ENCODE results near the gene ATP2B3.
"Not testable (repeated sequence)": the region's sequence is repeated elsewhere in the genome, so short reads cannot be mapped to it uniquely, and the experiment has no call there.

ATP2B3 gene

GRCh38 chrX:153596981-153597750, 79.7 kb downstream of the ATP2B3 start:
- DNase-seq: no peak

DNA sequence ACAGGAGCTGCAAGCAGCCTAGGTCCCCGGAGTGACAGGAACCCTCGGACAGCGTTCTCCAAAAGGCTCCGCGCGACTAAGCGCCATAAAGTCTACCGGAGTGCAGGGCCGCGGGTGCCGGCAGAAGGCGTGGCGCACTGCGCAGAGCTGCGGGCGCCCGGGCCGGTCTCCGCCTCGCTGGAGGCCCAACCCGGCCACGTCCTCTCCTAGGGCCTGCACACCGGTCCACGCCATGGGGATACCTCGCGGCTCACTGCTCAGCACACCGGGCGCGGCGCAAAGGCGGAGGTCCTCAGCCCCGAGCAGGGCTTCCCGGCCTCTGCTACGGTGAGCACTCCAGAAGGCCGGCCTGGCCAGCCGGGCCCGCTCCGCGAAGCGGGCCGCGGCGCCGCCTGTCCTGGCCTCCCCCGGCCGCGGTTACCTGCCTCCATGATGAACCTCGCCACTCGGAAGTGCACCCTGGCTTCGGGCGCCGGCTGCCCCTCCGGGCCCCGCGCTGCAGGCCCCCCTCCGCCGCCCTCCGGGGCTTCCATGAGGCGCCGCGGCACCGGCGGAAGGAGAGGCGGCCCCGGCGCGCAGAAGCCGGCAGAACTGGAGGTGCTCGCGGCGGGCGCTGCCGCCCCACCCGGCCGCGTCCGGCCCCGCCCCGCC, 81.2 kb downstream of the ATP2B3 start, which contains the start of gene CCNQ:
Gene CCNQ (minus strand): TSS at position 599 of the 651 bp plus-strand sequence. CDS start 66 bp downstream, at position 533.
- DNase-seq: no peak

GRCh38 chrX:153599192-153600031, 82.0 kb downstream of the ATP2B3 start:
- peak; percentile 90 for DNase-seq

DNA sequence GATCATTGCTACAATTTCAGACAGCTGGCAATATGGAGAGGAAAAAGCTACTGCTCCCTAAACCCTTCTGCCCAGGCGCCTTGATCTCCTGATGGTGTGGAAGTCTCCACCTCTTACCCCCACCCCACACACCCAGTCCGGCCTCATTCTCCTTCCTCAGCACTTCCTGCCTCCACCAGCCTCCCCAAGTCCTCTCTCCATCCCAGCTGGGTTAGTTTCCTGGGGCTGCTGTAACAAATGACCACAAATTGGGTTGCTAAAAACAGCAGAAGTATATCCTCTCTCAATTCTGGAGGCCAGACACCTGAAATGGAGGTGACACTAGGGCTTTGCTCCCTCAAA, 82.6 kb downstream of the ATP2B3 start:
- no peak for DNase-seq

GRCh38 chrX:153600921-153601320, 83.5 kb downstream of the ATP2B3 start:
- no peak for DNase-seq

GRCh38 chrX:153601511-153602110, 84.2 kb downstream of the ATP2B3 start:
- no peak for DNase-seq

- DNase-seq: no peak
Observed at GRCh38 chrX:153602601-153603000, 85.2 kb downstream of the ATP2B3 start.

DNA sequence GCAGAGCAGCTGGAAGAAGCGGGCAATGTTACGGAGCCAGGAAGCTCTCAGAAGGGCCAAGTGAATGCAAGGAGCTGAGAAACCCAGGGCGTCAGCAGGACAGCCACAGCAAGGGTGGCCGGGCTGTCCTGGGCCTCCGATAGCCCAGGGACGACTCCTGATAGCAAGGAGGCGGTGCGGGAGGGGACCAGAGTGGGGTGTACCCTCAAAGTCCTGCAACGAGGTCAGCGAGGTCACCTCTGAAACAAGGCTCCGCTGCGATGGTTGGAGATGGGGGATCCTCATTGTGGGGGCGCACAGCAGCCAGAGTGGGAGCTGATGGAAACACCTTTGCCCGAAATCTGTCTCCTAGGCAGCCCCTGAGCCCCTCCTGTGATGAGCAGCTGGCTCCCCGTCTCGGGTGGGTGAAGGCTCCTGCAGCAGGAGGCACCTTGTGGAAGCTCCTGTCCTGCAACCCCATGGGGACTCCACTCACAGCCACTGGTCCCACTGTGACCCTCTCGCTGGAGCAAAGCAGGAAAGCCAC, 85.8 kb downstream of the ATP2B3 start:
- no peak for DNase-seq

DNA sequence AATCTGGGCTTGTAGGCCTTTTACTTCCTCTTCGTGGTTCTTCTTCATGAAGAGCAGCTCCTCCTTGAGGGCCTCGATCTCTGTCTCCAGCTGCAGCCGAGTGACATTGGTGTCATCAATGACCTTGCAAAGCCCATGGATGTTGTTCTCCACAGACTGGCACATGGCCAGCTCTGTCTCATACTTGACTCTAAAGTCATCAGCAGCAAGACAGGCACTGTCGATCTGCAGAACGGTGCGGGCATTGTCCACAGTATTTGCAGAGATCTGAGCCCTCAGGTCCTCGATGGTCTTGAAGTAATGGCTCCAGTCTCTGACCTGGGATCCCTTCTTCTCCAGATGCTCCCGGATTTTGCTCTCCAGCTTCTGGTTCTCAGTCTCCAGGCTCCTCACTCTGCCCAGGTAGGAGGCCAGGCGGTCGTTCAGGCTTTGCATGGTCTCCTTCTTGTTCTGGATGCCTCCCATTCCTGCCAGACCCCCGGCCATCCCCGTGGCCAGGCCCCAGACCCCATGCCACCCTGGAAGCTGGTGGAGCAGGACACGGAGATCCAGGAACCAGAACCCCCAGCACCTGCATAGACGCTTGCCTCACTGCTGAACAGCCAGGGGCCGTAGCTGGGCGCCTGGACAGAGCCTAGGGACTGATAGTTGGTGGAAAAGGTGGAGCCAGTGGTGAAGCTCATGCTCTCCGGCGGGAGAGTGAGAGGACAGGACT, 87.4 kb downstream of the ATP2B3 start:
- not testable (repeated sequence) for DNase-seq

- no peak for DNase-seq
Observed at GRCh38 chrX:153606503-153606902, 89.1 kb downstream of the ATP2B3 start.

DNA sequence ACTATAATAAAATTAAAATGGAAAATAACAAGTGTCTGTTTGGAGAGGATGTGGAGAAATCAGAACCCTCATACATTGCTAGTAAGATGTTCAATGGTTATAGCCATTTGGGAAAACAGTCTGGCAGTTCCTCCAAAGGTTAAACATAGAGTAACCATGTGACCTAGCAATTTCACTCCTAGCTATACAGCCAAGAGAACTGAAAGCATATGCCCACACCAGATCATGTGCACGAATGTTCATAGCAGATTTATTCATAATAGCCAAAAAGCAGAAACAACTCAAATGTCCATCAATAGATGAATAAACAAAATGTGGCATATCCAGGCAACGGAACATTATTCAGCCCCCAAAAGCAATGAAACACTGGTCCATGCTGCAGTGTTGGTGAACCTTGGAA, 90.9 kb downstream of the ATP2B3 start:
- DNase-seq: no peak

GRCh38 chrX:153608806-153609205, 91.4 kb downstream of the ATP2B3 start:
- DNase-seq: no peak

DNA sequence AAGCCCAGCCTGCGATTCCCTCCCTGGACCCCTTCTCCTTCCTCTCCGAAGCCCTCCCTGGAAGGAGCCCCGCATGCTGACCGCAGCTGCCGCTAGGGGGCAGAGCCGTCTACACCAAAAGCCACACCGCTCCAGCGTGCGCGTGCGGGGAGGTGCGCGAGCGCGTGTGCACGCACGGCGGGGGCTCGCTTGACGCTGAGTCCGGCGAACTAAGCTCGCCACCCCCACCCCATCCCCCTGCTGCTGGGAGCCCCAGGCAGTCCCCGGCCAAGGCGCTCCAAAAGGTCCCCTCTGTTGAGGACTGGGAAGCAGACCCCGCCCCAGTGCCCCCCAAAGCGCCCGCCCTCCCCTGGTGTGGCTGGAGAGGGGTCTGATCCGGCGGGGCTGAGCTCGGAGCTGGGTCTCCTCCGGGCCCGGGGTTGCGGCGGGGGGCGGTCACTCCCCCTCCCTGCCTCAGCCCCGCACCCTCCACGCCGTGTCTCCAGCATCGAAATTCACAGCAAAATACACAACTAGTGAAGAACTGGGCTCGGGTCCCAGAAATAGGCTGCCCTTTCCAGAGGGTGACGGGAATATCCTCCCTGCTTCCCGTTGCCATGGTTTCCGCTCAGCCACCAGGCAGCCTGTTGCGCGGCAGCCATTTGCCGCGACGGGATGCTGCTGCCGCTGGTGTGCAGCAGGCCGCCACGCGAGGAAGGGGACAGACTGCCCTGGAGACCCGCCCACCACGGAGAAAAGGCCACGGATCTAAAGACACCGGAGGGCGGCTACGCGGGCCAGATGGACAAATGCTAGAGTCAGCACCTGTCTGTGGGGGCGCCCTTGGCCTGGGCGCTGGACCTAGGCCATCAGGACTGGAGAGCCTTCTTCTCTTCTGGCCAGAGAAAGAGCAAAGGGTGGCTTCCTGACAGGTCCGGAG, 92.7 kb downstream of the ATP2B3 start:
- peak; percentile 69 for DNase-seq

GRCh38 chrX:153610836-153611213, 93.4 kb downstream of the ATP2B3 start:
- no peak for DNase-seq

DNA sequence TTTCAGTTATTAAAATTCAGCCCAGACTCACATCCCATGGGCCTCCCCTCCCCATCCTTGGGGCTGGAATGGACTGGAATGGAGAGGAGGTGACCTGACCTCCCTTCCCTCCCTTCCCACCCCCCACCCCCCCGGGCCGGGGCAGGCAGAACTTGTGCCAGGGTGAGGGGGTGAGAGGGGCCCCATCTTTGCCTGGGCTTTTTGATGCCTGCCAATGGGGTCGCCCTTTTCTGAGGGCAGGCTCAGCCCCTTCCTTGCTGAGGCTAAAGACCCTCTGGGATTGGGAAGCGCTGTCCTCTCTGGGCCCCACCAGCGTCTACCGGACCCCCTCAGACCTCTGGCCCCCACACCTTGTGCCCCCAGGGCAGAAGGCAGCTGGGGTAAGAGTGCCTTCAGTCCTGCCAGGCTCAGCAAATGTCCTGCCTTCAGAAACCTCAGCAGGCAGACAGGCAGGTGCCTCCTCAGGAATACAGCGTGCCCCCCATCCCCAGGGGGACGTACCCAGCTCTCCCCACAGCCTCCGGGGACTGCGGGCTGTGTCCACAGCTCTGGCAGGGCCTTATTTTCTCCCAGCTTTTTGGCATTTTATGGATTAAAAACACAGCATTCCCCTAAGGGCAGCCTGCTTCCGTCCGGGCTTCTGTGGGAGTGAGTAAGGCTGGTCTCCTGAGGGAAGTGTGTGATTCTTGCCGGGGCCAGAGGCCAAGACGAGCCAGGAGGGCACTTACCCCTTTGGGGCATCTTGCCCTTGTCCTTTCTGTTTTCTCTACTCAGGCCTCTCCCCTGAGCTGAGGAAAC, 94.1 kb downstream of the ATP2B3 start:
- no peak for DNase-seq

GRCh38 chrX:153612413-153612812, 95.0 kb downstream of the ATP2B3 start:
- no peak for DNase-seq

DNA sequence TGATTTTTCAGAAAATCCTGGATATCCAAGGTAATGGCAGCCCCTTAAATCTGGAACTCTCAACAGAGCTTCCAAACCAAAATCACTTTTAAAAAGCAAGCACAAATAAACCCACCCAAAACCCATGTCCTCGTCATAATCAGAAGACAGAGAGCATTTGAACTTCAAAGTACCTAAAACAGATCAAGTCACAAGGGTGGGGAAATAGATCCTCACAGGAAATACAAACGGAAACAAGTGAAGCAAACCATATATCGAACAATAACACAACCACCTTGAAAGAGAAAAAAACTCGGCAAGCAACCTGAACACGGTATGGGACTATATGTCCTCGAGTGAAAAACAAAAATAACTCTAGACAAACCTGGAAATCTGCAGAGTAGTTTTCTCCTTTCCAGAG, 97.4 kb downstream of the ATP2B3 start:
- no peak for DNase-seq

- DNase-seq: no peak
Observed at GRCh38 chrX:153620576-153620975, 103.1 kb downstream of the ATP2B3 start.

GRCh38 chrX:153621949-153622598, 104.6 kb downstream of the ATP2B3 start:
- no peak for DNase-seq

Data from activated CD4-positive, alpha-beta T cell treated with anti-CD3 and anti-CD28 coated beads, Interleukin-2, amount 50 U/mL, for 16 hours (primary cell).